Placental epithelial cell (primary cell): Measurements from ENCODE around the gene IFI16. TPM values are rescaled to one million over a fixed set of nuclear protein-coding genes. Genes with fewer than 3 reads are reported as not detected.

Experiments
- total RNA-seq: library from RNA; depleted of rRNA; stranded (reverse); fragments of >200 nt; gene quantifications from 2 replicates; pipeline ENCODE4 v1.2.3, GENCODE V29; 2012

The IFI16 gene
- 0.79 and 1.4 TPM in 2 replicates for total RNA-seq

GRCh38 chr1:159009704-159010361 lies at the start of gene IFI16:
Gene IFI16 (plus strand): TSS chr1:159009907. CDS start chr1:159014681, 4,774 bp downstream.

GRCh38 chr1:159076438-159077119 lies 66.9 kb downstream of the IFI16 start, which contains the start of gene AIM2:
Gene AIM2 (minus strand): TSS chr1:159076766. CDS start chr1:159073499, 3,267 bp downstream.

Other genes starting within 250 kb of the IFI16 start
- not detected in 2 replicates for gene OR6N1, start 237.7 kb upstream of the IFI16 start, total RNA-seq
- not detected in 2 replicates for gene OR6N2, start 228.7 kb upstream of the IFI16 start, total RNA-seq
- gene MNDA, start 178.6 kb upstream of the IFI16 start, total RNA-seq, result not detected in 2 replicates
- gene PYHIN1, start 78.4 kb upstream of the IFI16 start, total RNA-seq, result not detected in 2 replicates
- 0.11 TPM in 1 of 2 replicates, not detected in the other for gene AIM2, start 66.9 kb downstream of the IFI16 start, total RNA-seq
- not detected in 2 replicates for gene CADM3, start 161.7 kb downstream of the IFI16 start, total RNA-seq
- not detected in 2 replicates for gene ACKR1, start 195.0 kb downstream of the IFI16 start, total RNA-seq